ENCODE measurements around the gene KIF5A.
A peak's percentile ranks its signal among the peaks of the same experiment; 100 is the strongest.

GRCh38 chr12:57621497-57622292 lies 71.9 kb downstream of the KIF5A start:
- peak; percentile 98 for TF ChIP-seq CTCF (IDR thresholded peaks at IDR 0.05)
- TF ChIP-seq POLR2AphosphoS5 (IDR thresholded peaks at IDR 0.05; ENCODE audit: low read depth, low read length): no peak
- TF ChIP-seq REST (IDR thresholded peaks at IDR 0.05; ENCODE audit: insufficient read depth in 1 of 2, low read depth in 2 of 2, low read length in 1 of 2): no peak
- TF ChIP-seq TCF7L2 (IDR thresholded peaks at IDR 0.05; ENCODE audit: low read depth, low read length): no peak
- no peak for TF ChIP-seq SIN3A (IDR thresholded peaks at IDR 0.05; ENCODE audit: borderline replicate concordance, insufficient read depth, low read depth, low read length)
